Esophagus muscularis mucosa (tissue), 4 donors: ENCODE measurements around the gene PKHD1.

ENCODE experiments used
- CTCF ChIP-seq, 3 experiments: fragments of 200-600 bp in 2 of 3; fragments of 450-650 bp in 1 of 3; sonication (generic) in 2 of 3; IDR thresholded peaks; one replicate each; pipeline ENCODE4 v1.5.1; 2017 to 2019; ENCODE audit warnings: antibody characterized with exemption in 3 of 3, mild to moderate bottlenecking in 2 of 3, moderate library complexity in 1 of 3
- EP300 ChIP-seq: sonication (generic); formaldehyde crosslinking; IDR thresholded peaks from one replicate; pipeline ENCODE4 v1.6.1; 2017; ENCODE audit warnings: antibody characterized with exemption
- POLR2A ChIP-seq: fragments of 450-650 bp; IDR thresholded peaks from one replicate; pipeline ENCODE4 v1.6.1; 2017; ENCODE audit warnings: antibody characterized with exemption, moderate library complexity, mild to moderate bottlenecking, low read depth
- POLR2AphosphoS5 ChIP-seq, 2 donors: sonication (generic); formaldehyde crosslinking; IDR thresholded peaks; one replicate each; pipeline ENCODE4 v1.6.1; 2017; ENCODE audit warnings: antibody characterized with exemption in 2 of 2

- no peak for TF ChIP-seq CTCF (IDR thresholded peaks at IDR 0.05)
- no peak for TF ChIP-seq EP300
- no peak for TF ChIP-seq POLR2A
- TF ChIP-seq POLR2AphosphoS5 (IDR thresholded peaks at IDR 0.05), result no peak
Observed at GRCh38 chr6:51675020-51675921, 412.1 kb downstream of the PKHD1 start.
